Activated CD4-positive, alpha-beta memory T cell treated with anti-CD3 and anti-CD28 coated beads, Interleukin-2, amount 10 ng/mL, durations not matched to agents 7 days and 5 days (primary cell): ENCODE results near the gene NMUR1. TPM values are rescaled to one million over a fixed set of nuclear protein-coding genes. Genes with fewer than 3 reads are reported as not detected.

Experiments used
- CTCF ChIA-PET: fragments of 350-600 bp; sonication (Branson Sonifier 250); formaldehyde crosslinking; loops from one replicate; lab custom pipeline; 2021; ENCODE audit warnings: antibody characterized with exemption, inconsistent platforms; lab: Charles Lee
- POLR2A ChIA-PET: fragments of 350-600 bp; sonication (Branson Sonifier 250); formaldehyde crosslinking; loops from one replicate; lab custom pipeline; 2021; ENCODE audit warnings: antibody characterized with exemption; lab: Charles Lee
- DNase-seq: peaks from one replicate; pipeline ENCODE4 v3.0.0-alpha.2; 2020
- H3K27ac Mint-ChIP-seq: one replicate; pipeline ENCODE4 v1.8.0; 2021; ENCODE audit warnings: mild to moderate bottlenecking, mixed read lengths
- H3K27me3 Mint-ChIP-seq: one replicate; pipeline ENCODE4 v1.8.0; 2021; ENCODE audit warnings: mixed read lengths
- H3K36me3 Mint-ChIP-seq: one replicate; pipeline ENCODE4 v1.8.0; 2021; ENCODE audit warnings: low read depth, mixed read lengths
- H3K4me1 Mint-ChIP-seq: one replicate; pipeline ENCODE4 v1.8.0; 2021; ENCODE audit warnings: mixed read lengths
- H3K4me3 Mint-ChIP-seq: one replicate; pipeline ENCODE4 v1.8.0; 2021; ENCODE audit warnings: mild to moderate bottlenecking, mixed read lengths
- H3K9me3 Mint-ChIP-seq: one replicate; pipeline ENCODE4 v1.8.0; 2021; ENCODE audit warnings: mixed read lengths
- total RNA-seq, 2 experiments: library from RNA; stranded (reverse); gene quantifications; one replicate each; pipeline ENCODE4 v1.2.3, GENCODE V29; 2021

Gene NMUR1
- total RNA-seq, 2 experiments from 2014 or later: 3.4 to 3.9 TPM

DNA sequence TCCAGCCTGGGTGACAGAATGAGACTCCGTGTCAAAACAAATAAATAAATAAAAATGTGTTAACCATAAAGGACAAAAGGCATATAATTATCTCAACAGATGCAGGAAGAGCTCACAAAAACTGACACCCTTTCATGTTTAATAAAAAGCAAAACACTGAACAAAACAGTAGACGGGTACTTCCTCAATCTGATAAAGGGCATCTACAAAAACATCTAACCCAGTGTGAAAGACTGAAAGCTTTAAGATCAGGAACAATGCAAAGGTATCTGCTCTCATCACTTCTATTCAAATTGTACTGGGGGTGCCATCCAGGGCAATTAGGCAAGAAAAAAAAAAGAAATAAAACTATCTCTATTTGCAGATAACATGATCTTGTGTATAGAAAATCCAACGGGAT, 54.3 kb downstream of the NMUR1 start:
- ChIA-PET POLR2A (interaction anchor here (11.1 kb wide), 1 partner anchor 11 kb away, joined by 245 read pairs; the partner anchor contains the start of gene NCL), CTCF (interaction anchor here (0.6 to 3.8 kb wide), 5 partner anchors 11 to 238 kb away, joined by 3 to 20 read pairs (median 3); partner anchors contain the start of gene NCL)
- Mint-ChIP-seq H3K27ac (no peak overlapping the region), H3K27me3 (no peaks in the 10 kb centered on the region), H3K36me3 (no peaks in the 10 kb centered on the region), H3K4me1 (no peaks in the 10 kb centered on the region), H3K4me3 (no peak overlapping the region), H3K9me3 (no peaks in the 10 kb centered on the region)
- DNase-seq: no peak

Other genes starting within 250 kb of the NMUR1 start
- under 1 TPM in 1 of 2 experiments, not detected in 1; 0.15 TPM for gene B3GNT7, start 134.7 kb downstream of the NMUR1 start, total RNA-seq
- 100 to 1,000 TPM; 454 to 476 TPM for gene NCL, start 66.0 kb downstream of the NMUR1 start, total RNA-seq
- gene TEX44, start 62.4 kb upstream of the NMUR1 start, total RNA-seq: not detected
- gene PTMA, start 178.1 kb upstream of the NMUR1 start, total RNA-seq: 1,000 to 10,000 TPM; 1,300 to 1,326 TPM